GM12864 (cell line): ENCODE data around the gene KYNU.
"Not testable (repeated sequence)": the region's sequence is repeated elsewhere in the genome, so short reads cannot be mapped to it uniquely, and the experiment has no call there.

ENCODE experiments used
- DNase-seq: peaks from one replicate; pipeline ENCODE4 v3.0.0-alpha.2; 2011; ENCODE audit warnings: low read depth
- H3K4me3 ChIP-seq: 2 replicates; pipeline ENCODE4 v1.5.1; 2011; ENCODE audit warnings: mild to moderate bottlenecking, low read depth, low read length, control low read depth
- CTCF ChIP-seq: IDR thresholded peaks from 2 replicates; pipeline ENCODE4 v1.5.1; 2011; ENCODE audit warnings: low read depth, mild to moderate bottlenecking, moderate library complexity, low read length, control low read depth, inconsistent platforms; ENCODE audit errors: missing control alignments

The KYNU gene

GRCh38 chr2:142863485-142863961 lies 13.9 kb upstream of the KYNU start:
- DNase-seq = no peak
- no peak overlapping the region for H3K4me3 ChIP-seq
- no peak for TF ChIP-seq CTCF

GRCh38 chr2:142864605-142865004 lies 12.9 kb upstream of the KYNU start:
- not testable (repeated sequence) for H3K4me3 ChIP-seq, DNase-seq

GRCh38 chr2:142865924-142866323 lies 11.5 kb upstream of the KYNU start:
- no peak for TF ChIP-seq CTCF
- peak overlapping the region; percentile 52 for H3K4me3 ChIP-seq
- DNase-seq = peak; percentile 69

GRCh38 chr2:142866426-142866825 lies 11.0 kb upstream of the KYNU start:
- TF ChIP-seq CTCF = no peak
- DNase-seq = no peak
- peak overlapping the region; percentile 52 for H3K4me3 ChIP-seq

GRCh38 chr2:142867136-142867535 lies 10.3 kb upstream of the KYNU start:
- DNase-seq = no peak
- TF ChIP-seq CTCF = no peak
- H3K4me3 ChIP-seq = peak overlapping the region; percentile 52

- TF ChIP-seq CTCF = no peak
- DNase-seq = peak; percentile 54
- H3K4me3 ChIP-seq = peak overlapping the region; percentile 51
Measured at GRCh38 chr2:142868229-142868762, 9.2 kb upstream of the KYNU start.

- H3K4me3 ChIP-seq = peak overlapping the region; percentile 51
- not testable (repeated sequence) for DNase-seq
Measured at GRCh38 chr2:142869065-142869460, 8.4 kb upstream of the KYNU start.

GRCh38 chr2:142869461-142870106 lies 7.9 kb upstream of the KYNU start:
- no peak for TF ChIP-seq CTCF
- peak overlapping the region; percentile 51 for H3K4me3 ChIP-seq
- no peak for DNase-seq
